Panc1 (cell line): ENCODE results near the gene ARFRP1.

Experiments used
- POLR2AphosphoS5 ChIP-seq: IDR thresholded peaks from 2 replicates; pipeline ENCODE4 v1.6.1; 2012; ENCODE audit warnings: mild to moderate bottlenecking, low read depth, low read length, moderate library complexity
- SIN3A ChIP-seq: IDR thresholded peaks from 2 replicates; pipeline ENCODE4 v1.6.1; 2012; ENCODE audit warnings: low read depth, mild to moderate bottlenecking, low read length, moderate library complexity, borderline replicate concordance; ENCODE audit not compliant: insufficient read depth
- TCF7L2 ChIP-seq: IDR thresholded peaks from 2 replicates; pipeline ENCODE4 v1.6.1; 2011; ENCODE audit warnings: mild to moderate bottlenecking, low read depth, low read length, inconsistent platforms
- TF ChIP-seq, protein P1 (sequence below): fragments of 450-650 bp; IDR thresholded peaks from 2 replicates; pipeline ENCODE4 v1.5.1; 2017; ENCODE audit warnings: mild to moderate bottlenecking
- TF ChIP-seq, protein P2 (sequence below), 2 experiments: IDR thresholded peaks; 2 replicates each; pipeline ENCODE4 v1.6.1; 2011 to 2012; ENCODE audit warnings: low read depth in 2 of 2, control low read depth in 1 of 2, low read length in 1 of 2, mild to moderate bottlenecking in 1 of 2, moderate library complexity in 1 of 2; ENCODE audit not compliant: insufficient read depth in 1 of 2

DNA sequence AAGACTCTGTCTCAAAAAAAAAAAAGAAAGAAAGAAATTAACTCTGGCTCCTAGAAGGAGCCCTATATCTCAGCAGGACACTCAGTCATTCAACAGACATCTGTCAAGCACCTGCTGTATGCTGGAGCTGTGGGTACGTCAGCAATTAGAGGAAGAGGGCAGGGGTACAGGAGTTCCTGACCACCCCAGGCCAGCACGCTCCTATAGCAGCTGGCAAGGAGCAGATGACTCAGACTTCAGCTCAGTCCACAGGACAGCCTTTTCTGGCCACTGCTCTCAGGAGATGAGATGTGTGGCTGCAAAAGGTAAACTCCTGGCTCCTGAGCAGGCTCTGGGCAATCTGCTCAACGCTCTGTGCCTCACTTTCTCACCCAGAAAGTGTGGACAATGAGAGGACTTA, 51.3 kb downstream of the ARFRP1 start:
- TF ChIP-seq, protein P1, sequence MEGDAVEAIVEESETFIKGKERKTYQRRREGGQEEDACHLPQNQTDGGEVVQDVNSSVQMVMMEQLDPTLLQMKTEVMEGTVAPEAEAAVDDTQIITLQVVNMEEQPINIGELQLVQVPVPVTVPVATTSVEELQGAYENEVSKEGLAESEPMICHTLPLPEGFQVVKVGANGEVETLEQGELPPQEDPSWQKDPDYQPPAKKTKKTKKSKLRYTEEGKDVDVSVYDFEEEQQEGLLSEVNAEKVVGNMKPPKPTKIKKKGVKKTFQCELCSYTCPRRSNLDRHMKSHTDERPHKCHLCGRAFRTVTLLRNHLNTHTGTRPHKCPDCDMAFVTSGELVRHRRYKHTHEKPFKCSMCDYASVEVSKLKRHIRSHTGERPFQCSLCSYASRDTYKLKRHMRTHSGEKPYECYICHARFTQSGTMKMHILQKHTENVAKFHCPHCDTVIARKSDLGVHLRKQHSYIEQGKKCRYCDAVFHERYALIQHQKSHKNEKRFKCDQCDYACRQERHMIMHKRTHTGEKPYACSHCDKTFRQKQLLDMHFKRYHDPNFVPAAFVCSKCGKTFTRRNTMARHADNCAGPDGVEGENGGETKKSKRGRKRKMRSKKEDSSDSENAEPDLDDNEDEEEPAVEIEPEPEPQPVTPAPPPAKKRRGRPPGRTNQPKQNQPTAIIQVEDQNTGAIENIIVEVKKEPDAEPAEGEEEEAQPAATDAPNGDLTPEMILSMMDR, result no peak
- no peak for TF ChIP-seq POLR2AphosphoS5
- no peak for TF ChIP-seq TCF7L2
- TF ChIP-seq, protein P2, sequence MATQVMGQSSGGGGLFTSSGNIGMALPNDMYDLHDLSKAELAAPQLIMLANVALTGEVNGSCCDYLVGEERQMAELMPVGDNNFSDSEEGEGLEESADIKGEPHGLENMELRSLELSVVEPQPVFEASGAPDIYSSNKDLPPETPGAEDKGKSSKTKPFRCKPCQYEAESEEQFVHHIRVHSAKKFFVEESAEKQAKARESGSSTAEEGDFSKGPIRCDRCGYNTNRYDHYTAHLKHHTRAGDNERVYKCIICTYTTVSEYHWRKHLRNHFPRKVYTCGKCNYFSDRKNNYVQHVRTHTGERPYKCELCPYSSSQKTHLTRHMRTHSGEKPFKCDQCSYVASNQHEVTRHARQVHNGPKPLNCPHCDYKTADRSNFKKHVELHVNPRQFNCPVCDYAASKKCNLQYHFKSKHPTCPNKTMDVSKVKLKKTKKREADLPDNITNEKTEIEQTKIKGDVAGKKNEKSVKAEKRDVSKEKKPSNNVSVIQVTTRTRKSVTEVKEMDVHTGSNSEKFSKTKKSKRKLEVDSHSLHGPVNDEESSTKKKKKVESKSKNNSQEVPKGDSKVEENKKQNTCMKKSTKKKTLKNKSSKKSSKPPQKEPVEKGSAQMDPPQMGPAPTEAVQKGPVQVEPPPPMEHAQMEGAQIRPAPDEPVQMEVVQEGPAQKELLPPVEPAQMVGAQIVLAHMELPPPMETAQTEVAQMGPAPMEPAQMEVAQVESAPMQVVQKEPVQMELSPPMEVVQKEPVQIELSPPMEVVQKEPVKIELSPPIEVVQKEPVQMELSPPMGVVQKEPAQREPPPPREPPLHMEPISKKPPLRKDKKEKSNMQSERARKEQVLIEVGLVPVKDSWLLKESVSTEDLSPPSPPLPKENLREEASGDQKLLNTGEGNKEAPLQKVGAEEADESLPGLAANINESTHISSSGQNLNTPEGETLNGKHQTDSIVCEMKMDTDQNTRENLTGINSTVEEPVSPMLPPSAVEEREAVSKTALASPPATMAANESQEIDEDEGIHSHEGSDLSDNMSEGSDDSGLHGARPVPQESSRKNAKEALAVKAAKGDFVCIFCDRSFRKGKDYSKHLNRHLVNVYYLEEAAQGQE (IDR thresholded peaks at IDR 0.05; ENCODE audit: insufficient read depth in 1 of 2, low read depth in 2 of 2, low read length in 1 of 2), result no peak
- TF ChIP-seq SIN3A, result no peak
